ENCODE results near the gene CBX6. TPM values are rescaled to one million over a fixed set of nuclear protein-coding genes. Genes with fewer than 3 reads are reported as not detected.

Gene CBX6
- total RNA-seq, 1 experiment from 2014 or later: 98.4 TPM

DNA sequence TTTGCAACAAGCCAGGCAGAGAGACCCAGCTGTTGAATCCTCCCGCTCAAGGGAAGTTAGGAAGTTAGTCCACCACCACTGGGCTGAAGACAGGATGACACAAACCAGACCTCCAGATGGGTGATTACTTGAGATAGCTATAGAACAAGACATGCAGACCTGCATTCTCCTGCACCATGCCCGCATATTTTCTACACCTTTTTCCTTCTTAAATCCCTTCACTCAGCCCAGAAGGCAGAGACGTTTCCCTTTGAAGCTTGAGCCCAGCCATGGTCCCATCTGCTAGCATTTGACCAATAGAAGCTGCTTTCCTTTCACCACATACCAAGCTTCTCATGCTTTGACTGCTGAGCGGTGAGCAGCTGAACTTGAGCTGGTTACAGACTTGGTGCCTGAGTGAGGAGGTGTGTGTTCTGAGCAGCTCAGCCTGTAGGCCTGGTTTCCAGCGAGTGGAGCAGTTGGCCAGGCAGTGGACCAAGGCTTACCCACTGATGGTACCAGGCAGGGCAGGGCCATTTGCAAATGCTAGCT lies 29.2 kb upstream of the CBX6 start:
- DNase-seq (ENCODE audit: low read depth, low spot score): no peak
- TF ChIP-seq, protein P1, sequence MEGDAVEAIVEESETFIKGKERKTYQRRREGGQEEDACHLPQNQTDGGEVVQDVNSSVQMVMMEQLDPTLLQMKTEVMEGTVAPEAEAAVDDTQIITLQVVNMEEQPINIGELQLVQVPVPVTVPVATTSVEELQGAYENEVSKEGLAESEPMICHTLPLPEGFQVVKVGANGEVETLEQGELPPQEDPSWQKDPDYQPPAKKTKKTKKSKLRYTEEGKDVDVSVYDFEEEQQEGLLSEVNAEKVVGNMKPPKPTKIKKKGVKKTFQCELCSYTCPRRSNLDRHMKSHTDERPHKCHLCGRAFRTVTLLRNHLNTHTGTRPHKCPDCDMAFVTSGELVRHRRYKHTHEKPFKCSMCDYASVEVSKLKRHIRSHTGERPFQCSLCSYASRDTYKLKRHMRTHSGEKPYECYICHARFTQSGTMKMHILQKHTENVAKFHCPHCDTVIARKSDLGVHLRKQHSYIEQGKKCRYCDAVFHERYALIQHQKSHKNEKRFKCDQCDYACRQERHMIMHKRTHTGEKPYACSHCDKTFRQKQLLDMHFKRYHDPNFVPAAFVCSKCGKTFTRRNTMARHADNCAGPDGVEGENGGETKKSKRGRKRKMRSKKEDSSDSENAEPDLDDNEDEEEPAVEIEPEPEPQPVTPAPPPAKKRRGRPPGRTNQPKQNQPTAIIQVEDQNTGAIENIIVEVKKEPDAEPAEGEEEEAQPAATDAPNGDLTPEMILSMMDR (IDR thresholded peaks at IDR 0.05): no peak
- TF ChIP-seq POLR2AphosphoS5 (IDR thresholded peaks at IDR 0.05; ENCODE audit: low read depth, low read length): no peak
- TF ChIP-seq, protein P2, sequence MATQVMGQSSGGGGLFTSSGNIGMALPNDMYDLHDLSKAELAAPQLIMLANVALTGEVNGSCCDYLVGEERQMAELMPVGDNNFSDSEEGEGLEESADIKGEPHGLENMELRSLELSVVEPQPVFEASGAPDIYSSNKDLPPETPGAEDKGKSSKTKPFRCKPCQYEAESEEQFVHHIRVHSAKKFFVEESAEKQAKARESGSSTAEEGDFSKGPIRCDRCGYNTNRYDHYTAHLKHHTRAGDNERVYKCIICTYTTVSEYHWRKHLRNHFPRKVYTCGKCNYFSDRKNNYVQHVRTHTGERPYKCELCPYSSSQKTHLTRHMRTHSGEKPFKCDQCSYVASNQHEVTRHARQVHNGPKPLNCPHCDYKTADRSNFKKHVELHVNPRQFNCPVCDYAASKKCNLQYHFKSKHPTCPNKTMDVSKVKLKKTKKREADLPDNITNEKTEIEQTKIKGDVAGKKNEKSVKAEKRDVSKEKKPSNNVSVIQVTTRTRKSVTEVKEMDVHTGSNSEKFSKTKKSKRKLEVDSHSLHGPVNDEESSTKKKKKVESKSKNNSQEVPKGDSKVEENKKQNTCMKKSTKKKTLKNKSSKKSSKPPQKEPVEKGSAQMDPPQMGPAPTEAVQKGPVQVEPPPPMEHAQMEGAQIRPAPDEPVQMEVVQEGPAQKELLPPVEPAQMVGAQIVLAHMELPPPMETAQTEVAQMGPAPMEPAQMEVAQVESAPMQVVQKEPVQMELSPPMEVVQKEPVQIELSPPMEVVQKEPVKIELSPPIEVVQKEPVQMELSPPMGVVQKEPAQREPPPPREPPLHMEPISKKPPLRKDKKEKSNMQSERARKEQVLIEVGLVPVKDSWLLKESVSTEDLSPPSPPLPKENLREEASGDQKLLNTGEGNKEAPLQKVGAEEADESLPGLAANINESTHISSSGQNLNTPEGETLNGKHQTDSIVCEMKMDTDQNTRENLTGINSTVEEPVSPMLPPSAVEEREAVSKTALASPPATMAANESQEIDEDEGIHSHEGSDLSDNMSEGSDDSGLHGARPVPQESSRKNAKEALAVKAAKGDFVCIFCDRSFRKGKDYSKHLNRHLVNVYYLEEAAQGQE (IDR thresholded peaks at IDR 0.05; ENCODE audit: insufficient read depth in 1 of 2, low read depth in 2 of 2, low read length in 1 of 2): no peak
- TF ChIP-seq TCF7L2 (IDR thresholded peaks at IDR 0.05; ENCODE audit: low read depth, low read length): no peak
- no peak for TF ChIP-seq SIN3A (IDR thresholded peaks at IDR 0.05; ENCODE audit: borderline replicate concordance, insufficient read depth, low read depth, low read length)
- POLR2A ChIA-PET: no interaction called here
- Histone ChIP-seq H3K9me3 (ENCODE audit: control insufficient read depth, insufficient read depth, low read depth, low read length) (peaks cover 7% of the 10 kb centered on the region; the same call in 1 of the 2 replicates), H3K27ac (ENCODE audit: low read length) (no peak overlapping the region), H3K4me1 (ENCODE audit: control insufficient read depth, insufficient read depth, low read length) (no peaks in the 10 kb centered on the region), H3K27me3 (ENCODE audit: control insufficient read depth, insufficient read depth, low read length) (no peaks in the 10 kb centered on the region), H3K36me3 (ENCODE audit: control insufficient read depth, insufficient read depth, low read length) (no peaks in the 10 kb centered on the region), H3K4me3 (ENCODE audit: low read depth in 2 of 2, low read length in 2 of 2) (no peak overlapping the region)
- CTCF ChIA-PET: no interaction called here
- intact Hi-C loops (cut with micrococcal nuclease; ENCODE audit: unreplicated experiment) (no loop called here), in situ Hi-C loops (cut with HindIII; ENCODE audit: low pct_unique_long_range_greater_than_20kb, low sequenced_read_pairs) (no loop called here)
- no TSS peak for BruUV-seq (replicated peaks)
- ATAC-seq: no peak

DNA sequence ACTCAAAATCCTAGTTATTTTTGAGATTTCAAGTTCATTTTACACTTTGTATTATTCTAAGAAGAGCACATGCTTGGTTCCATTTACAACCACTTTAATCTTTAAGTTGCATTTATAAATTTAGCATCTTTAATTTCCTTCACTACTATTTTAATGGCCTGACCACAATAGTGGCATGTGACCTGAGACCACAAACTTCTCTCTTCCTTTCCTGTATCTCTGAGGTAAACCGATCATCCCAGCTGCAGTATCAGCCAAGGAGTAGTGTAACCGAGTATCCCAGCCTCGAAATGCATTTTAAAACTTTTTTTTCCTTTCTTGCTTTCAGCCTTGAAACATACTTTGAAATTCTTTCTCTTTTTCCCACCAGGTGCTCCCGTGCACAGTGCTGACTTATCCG lies 28.7 kb upstream of the CBX6 start:
- Histone ChIP-seq H3K9me3 (ENCODE audit: control insufficient read depth, insufficient read depth, low read depth, low read length) (peaks cover 7% of the 10 kb centered on the region; the same call in 1 of the 2 replicates), H3K27me3 (ENCODE audit: control insufficient read depth, insufficient read depth, low read length) (no peaks in the 10 kb centered on the region), H3K36me3 (ENCODE audit: control insufficient read depth, insufficient read depth, low read length) (no peaks in the 10 kb centered on the region), H3K4me1 (ENCODE audit: control insufficient read depth, insufficient read depth, low read length) (no peaks in the 10 kb centered on the region), H3K27ac (ENCODE audit: low read length) (no peak overlapping the region), H3K4me3 (ENCODE audit: low read depth in 2 of 2, low read length in 2 of 2) (no peak overlapping the region)
- in situ Hi-C loops (cut with HindIII; ENCODE audit: low pct_unique_long_range_greater_than_20kb, low sequenced_read_pairs) (no loop called here), intact Hi-C loops (cut with micrococcal nuclease; ENCODE audit: unreplicated experiment) (no loop called here)
- DNase-seq (ENCODE audit: low read depth, low spot score) (no peak), ATAC-seq (no peak)
- POLR2A ChIA-PET: no interaction called here
- CTCF ChIA-PET: no interaction called here
- no TSS peak for BruUV-seq (replicated peaks)
- TF ChIP-seq TCF7L2 (IDR thresholded peaks at IDR 0.05; ENCODE audit: low read depth, low read length) (no peak), POLR2AphosphoS5 (IDR thresholded peaks at IDR 0.05; ENCODE audit: low read depth, low read length) (no peak), SIN3A (IDR thresholded peaks at IDR 0.05; ENCODE audit: borderline replicate concordance, insufficient read depth, low read depth, low read length) (no peak)
- TF ChIP-seq, protein P1 (IDR thresholded peaks at IDR 0.05): no peak
- TF ChIP-seq, protein P2 (IDR thresholded peaks at IDR 0.05; ENCODE audit: insufficient read depth in 1 of 2, low read depth in 2 of 2, low read length in 1 of 2): no peak
